Transverse colon (tissue), 4 donors: ENCODE measurements around the gene TENM4. TPM values are rescaled to one million over a fixed set of nuclear protein-coding genes. Genes with fewer than 3 reads are reported as not detected.

ENCODE experiments used
- DNase-seq: peaks from one replicate; pipeline ENCODE4 v3.0.0-alpha.2; 2019
- H3K27ac ChIP-seq, 4 donors: fragments of 200-600 bp; sonication (generic); 2 replicates each; pipeline ENCODE4 v1.5.1; 2016 to 2018; ENCODE audit warnings: inconsistent platforms in 4 of 4
- H3K27me3 ChIP-seq: fragments of 200-600 bp; sonication (generic); 2 replicates; pipeline ENCODE4 v1.5.1; 2017; ENCODE audit warnings: inconsistent platforms
- H3K36me3 ChIP-seq, 4 donors: fragments of 200-600 bp; sonication (generic); 2 replicates each; pipeline ENCODE4 v1.5.1; 2017 to 2019; ENCODE audit warnings: inconsistent platforms in 4 of 4
- H3K4me1 ChIP-seq, 4 donors: fragments of 200-600 bp; sonication (generic); 2 replicates each; pipeline ENCODE4 v1.5.1; 2017 to 2020; ENCODE audit warnings: inconsistent platforms in 4 of 4
- H3K4me3 ChIP-seq, 4 donors: fragments of 200-600 bp; sonication (generic); 1 replicate in 1 of 4; 2 replicates in 3 of 4; pipeline versions ENCODE4 v1.5.1 to v1.6.1; 2017 to 2019; ENCODE audit warnings: inconsistent platforms in 4 of 4
- H3K9me3 ChIP-seq, 2 donors: fragments of 200-600 bp; sonication (generic); 2 replicates each; pipeline ENCODE4 v1.5.1; 2017 to 2019; ENCODE audit warnings: inconsistent platforms in 2 of 2
- CTCF ChIP-seq, 5 experiments: fragments of 200-600 bp in 3 of 5; fragments of 450-650 bp in 2 of 5; sonication (generic) in 3 of 5; IDR thresholded peaks; 1 replicate in 2 of 5; 2 replicates in 3 of 5; pipeline ENCODE4 v1.5.1; 2016 to 2017; ENCODE audit warnings: antibody characterized with exemption in 5 of 5, inconsistent platforms in 3 of 5, mild to moderate bottlenecking in 2 of 5, moderate library complexity in 1 of 5
- EP300 ChIP-seq: sonication (generic); formaldehyde crosslinking; IDR thresholded peaks from one replicate; pipeline ENCODE4 v1.6.1; 2017; ENCODE audit warnings: antibody characterized with exemption, low read depth
- POLR2A ChIP-seq: fragments of 450-650 bp; IDR thresholded peaks from one replicate; pipeline ENCODE4 v1.6.1; 2016; ENCODE audit warnings: antibody characterized with exemption, mild to moderate bottlenecking, moderate library complexity
- POLR2AphosphoS5 ChIP-seq, 3 donors: sonication (generic); formaldehyde crosslinking; IDR thresholded peaks; one replicate each; pipeline ENCODE4 v1.6.1; 2016; ENCODE audit warnings: antibody characterized with exemption in 3 of 3
- WGBS, 2 donors: methylation state at CpG; one replicate each; pipeline ENCODE4 v1.1.5; 2018; ENCODE audit warnings: low coverage in 1 of 2; 5-methylcytosine and 5-hydroxymethylcytosine counted together
- in situ Hi-C, 4 donors: fragments of 200-750 bp; cut with MboI; loops; one replicate each; pipeline versions ENCODE4 v1.15.0 to v1.15.1; 2017; ENCODE audit warnings: low sequenced_read_pairs in 3 of 4, low pct_ligation_motif_present in 1 of 4, low pct_unique_long_range_greater_than_20kb in 1 of 4
- intact Hi-C: fragments of 100-400 bp; cut with DNase I; formaldehyde crosslinking; loops from one replicate; pipeline ENCODE4 v1.15.1; 2023; ENCODE audit warnings: low total_unique reads
- total RNA-seq, 4 donors: library from RNA; depleted of rRNA; stranded (reverse); fragments of >200 nt; gene quantifications; one replicate each; pipeline ENCODE4 v1.1.0, GENCODE V29; 2016

Gene TENM4
- total RNA-seq, 4 donors from 2014 or later, result 0.14 to 0.79 (median 0.39) TPM

- WGBS, 2 donors, result 7% methylated on average over 31 of the region's 31 CpGs; no CpG with 5 or more reads in 1 of the 2 donors
- peaks cover 100% of the 10 kb centered on the region for H3K27me3 ChIP-seq
- peaks cover 12 to 50% (median 42%) of the 10 kb centered on the region in 4 donors for H3K4me1 ChIP-seq
- H3K4me3 ChIP-seq, result peak overlapping the region in 3 of 4 donors; percentile 20 to 51 (median 38)
- H3K36me3 ChIP-seq, result no peaks in the 10 kb centered on the region
- H3K27ac ChIP-seq, result peak overlapping the region; percentile 27 to 66 (median 40)
- in situ Hi-C loops (no loop called here), intact Hi-C loops (no loop called here)
- TF ChIP-seq EP300, result no peak
- no peak for TF ChIP-seq POLR2AphosphoS5 (IDR thresholded peaks at IDR 0.05)
- no peak for TF ChIP-seq CTCF (IDR thresholded peaks at IDR 0.05)
- TF ChIP-seq POLR2A, result no peak
- no peak for DNase-seq
- H3K9me3 ChIP-seq, result no peaks in the 10 kb centered on the region
These were observed 2.7 kb downstream of the TENM4 start for GRCh38 chr11:79437981-79438630.

GRCh38 chr11:79437278-79437980, 3.4 kb downstream of the TENM4 start:
- H3K36me3 ChIP-seq, result no peaks in the 10 kb centered on the region
- no peaks in the 10 kb centered on the region for H3K9me3 ChIP-seq
- 2% methylated on average over 53 of the region's 74 CpGs; no CpG with 5 or more reads in 1 of the 2 donors for WGBS, 2 donors
- H3K4me1 ChIP-seq, result peaks cover 12 to 50% (median 42%) of the 10 kb centered on the region in 4 donors
- H3K27me3 ChIP-seq, result peaks cover 100% of the 10 kb centered on the region
- H3K4me3 ChIP-seq, result peak overlapping the region; percentile 7 to 51 (median 29)
- H3K27ac ChIP-seq, result peak overlapping the region; percentile 7 to 62 (median 32)
- TF ChIP-seq POLR2AphosphoS5 (IDR thresholded peaks at IDR 0.05) (no peak), CTCF (IDR thresholded peaks at IDR 0.05) (no peak), POLR2A (no peak), EP300 (no peak)
- peak; percentile 38 for DNase-seq
- in situ Hi-C loops (no loop called here), intact Hi-C loops (no loop called here)

- H3K36me3 ChIP-seq, result no peaks in the 10 kb centered on the region
- H3K27ac ChIP-seq, result peak overlapping the region in 2 of 4 donors; percentile 41 to 62
- in situ Hi-C loops (no loop called here), intact Hi-C loops (no loop called here)
- peaks cover 12 to 50% (median 42%) of the 10 kb centered on the region in 4 donors for H3K4me1 ChIP-seq
- 20% methylated on average over 10 of the region's 10 CpGs; no CpG with 5 or more reads in 1 of the 2 donors for WGBS, 2 donors
- H3K27me3 ChIP-seq, result peaks cover 98% of the 10 kb centered on the region
- TF ChIP-seq POLR2AphosphoS5 (IDR thresholded peaks at IDR 0.05) (no peak), EP300 (no peak), CTCF (IDR thresholded peaks at IDR 0.05) (no peak), POLR2A (no peak)
- H3K4me3 ChIP-seq, result peak overlapping the region; percentile 7 to 51 (median 29)
- no peak for DNase-seq
- no peaks in the 10 kb centered on the region for H3K9me3 ChIP-seq
These were observed 3.9 kb downstream of the TENM4 start for GRCh38 chr11:79436919-79437277.

GRCh38 chr11:79434283-79434682, 6.5 kb downstream of the TENM4 start:
- Histone ChIP-seq H3K4me3 (no peak overlapping the region), H3K27ac (no peak overlapping the region), H3K9me3 (no peaks in the 10 kb centered on the region), H3K36me3 (no peaks in the 10 kb centered on the region), H3K4me1 (peaks cover 6 to 25% (median 22%) of the 10 kb centered on the region in 4 donors), H3K27me3 (peaks cover 85% of the 10 kb centered on the region)
- DNase-seq, result no peak
- intact Hi-C loops (no loop called here), in situ Hi-C loops (no loop called here)
- 52% methylated on average over 2 of the region's 2 CpGs; no CpG with 5 or more reads in 1 of the 2 donors for WGBS, 2 donors
- no peak for TF ChIP-seq EP300
- no peak for TF ChIP-seq CTCF (IDR thresholded peaks at IDR 0.05)
- TF ChIP-seq POLR2A, result no peak
- no peak for TF ChIP-seq POLR2AphosphoS5 (IDR thresholded peaks at IDR 0.05)
